Fibroblast of skin of left biceps (primary cell): Measurements from ENCODE around the gene PXN.
A peak's percentile ranks its signal among the peaks of the same experiment; 100 is the strongest.
"Not testable (repeated sequence)": the region's sequence is repeated elsewhere in the genome, so short reads cannot be mapped to it uniquely, and the experiment has no call there.

ENCODE experiments used
- DNase-seq, 2 experiments: peaks; one replicate each; pipeline ENCODE4 v3.0.0-alpha.2; 2013; ENCODE audit warnings: low read depth in 2 of 2

The PXN gene

GRCh38 chr12:120211243-120211903 is 54.2 kb downstream of the PXN start:
- DNase-seq = no peak

DNA sequence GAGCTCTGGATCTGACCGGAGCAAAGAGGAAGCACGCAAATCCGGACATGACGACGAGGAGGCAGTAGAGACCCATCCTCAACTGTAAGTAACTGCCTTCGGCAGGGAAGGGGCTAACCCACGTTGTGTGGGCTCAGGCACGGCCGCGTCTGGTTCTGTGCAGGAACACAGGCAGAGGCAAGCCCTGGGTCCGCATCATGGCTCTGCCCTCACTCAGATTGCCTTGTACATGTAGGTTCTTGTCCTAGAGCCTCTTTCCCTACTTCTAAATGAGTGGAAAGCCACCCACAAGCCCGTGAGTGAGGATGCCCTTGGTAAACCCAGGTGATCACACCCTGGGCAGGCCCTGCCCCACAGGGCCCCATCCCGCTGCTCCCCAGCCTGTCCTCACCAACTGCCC is 55.7 kb downstream of the PXN start:
- no peak for DNase-seq

GRCh38 chr12:120207227-120207626 is 58.3 kb downstream of the PXN start:
- DNase-seq = no peak

- not testable (repeated sequence) for DNase-seq
These were observed 58.7 kb downstream of the PXN start for GRCh38 chr12:120206781-120207180.

- DNase-seq = no peak
These were observed 59.3 kb downstream of the PXN start for GRCh38 chr12:120206228-120206627.

DNA sequence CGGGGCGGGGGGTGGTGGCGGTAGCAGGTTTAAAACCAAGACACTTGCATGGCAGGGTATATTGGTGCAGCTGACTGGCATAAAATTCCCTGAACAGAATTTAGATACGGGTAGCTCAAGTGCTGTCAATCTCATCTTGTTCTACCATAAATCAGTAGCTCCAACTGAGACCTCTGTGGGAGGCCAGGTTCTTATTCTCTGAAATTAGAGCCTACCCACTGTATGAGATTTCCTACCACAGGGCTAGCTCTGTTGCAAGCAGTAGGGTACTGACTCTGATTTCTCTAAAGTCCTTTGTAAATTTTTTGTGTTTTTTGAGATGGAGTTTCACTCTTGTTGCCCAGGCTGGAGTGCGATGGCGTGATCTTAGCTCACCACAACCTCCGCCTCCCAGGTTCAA is 61.4 kb downstream of the PXN start:
- DNase-seq = no peak

- no peak for DNase-seq
These were observed 65.1 kb downstream of the PXN start for GRCh38 chr12:120200364-120200800.

GRCh38 chr12:120199595-120200306 is 65.8 kb downstream of the PXN start:
- DNase-seq = peak in 1 of 2 experiments; percentile 18

DNA sequence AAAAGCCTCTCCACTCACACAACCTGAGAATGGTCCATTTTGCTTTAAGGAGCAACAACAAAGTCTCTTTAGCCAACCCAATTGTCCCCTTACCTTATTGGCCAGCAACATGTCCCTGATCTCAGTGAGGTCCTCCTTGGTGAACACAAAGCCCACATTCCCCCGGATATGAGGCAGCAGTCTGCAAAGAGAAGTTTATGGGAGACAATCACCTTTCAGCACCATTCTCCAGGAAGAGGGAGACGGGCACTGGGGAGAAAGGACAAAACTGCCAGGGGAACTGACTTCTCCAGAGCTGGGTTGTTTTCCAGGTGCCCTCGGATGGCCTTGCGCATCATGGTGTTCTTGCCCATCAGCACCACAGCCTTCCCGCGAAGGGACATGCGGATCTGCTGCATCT is 66.5 kb downstream of the PXN start:
- no peak for DNase-seq

DNA sequence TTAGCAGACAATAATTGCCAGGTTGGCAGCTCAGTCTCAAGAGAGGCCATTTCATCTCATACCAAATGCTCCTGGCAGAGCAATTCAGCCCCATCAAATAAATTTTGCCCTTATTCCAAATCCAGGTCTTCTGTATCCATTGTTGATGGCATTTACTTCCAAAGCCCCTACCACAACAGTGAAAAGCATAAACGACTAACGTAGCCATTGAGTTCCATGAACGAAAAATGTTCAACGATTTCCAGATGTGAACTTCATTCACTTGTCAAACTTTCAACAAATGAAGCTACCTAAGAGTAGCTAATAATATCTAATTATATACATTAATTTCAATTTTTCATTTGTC is 68.0 kb downstream of the PXN start:
- no peak for DNase-seq

DNA sequence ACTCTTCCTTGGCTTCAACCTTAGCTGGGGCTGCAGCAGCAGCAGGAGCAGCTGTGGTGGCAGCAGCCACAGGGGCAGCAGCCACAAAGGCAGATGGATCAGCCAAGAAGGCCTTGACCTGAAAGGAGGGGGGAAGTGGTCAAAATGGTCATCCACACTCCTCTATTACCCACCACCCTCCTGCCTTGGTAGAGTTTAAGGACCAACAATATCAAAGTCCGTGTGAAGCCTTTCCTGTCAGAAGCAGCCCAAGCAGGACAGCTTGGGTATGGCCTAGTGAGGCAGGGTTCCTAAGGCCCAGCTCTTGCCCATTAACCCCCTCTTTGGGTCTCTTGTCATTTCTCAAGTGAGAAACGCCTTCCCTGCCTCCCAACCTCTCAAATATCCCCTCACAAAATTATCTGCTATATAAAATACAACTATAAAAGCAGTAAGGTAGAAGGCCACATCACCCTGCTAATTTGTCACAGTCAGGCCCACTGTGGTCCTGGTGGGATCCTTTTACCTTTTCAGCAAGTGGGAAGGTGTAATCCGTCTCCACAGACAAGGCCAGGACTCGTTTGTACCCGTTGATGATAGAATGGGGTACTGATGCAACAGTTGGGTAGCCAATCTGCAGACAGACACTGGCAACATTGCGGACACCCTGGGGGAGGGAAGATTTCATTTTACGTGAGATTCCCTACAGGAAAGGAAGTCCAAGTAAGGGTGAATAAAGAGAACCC is 68.6 kb downstream of the PXN start:
- not testable (repeated sequence) for DNase-seq

DNA sequence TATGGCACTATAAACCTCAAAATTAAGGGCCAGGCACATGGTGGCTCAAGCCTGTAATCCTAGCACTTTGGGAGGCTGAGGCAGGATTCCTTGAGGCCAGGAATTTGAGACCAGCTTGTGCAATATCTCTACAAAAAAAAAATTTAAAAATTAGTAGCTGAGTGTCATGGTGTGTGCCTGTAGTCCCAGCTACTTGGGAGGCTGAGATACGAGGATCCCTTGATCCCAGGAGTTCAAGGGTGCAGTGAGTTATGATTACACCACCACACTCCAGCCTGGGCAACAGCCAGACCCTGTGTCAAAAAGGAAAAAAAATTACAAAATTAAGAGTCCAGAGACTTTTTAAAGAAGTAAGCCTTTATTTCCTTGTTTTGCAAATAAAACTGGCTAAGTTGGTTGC is 69.2 kb downstream of the PXN start:
- no peak for DNase-seq

DNA sequence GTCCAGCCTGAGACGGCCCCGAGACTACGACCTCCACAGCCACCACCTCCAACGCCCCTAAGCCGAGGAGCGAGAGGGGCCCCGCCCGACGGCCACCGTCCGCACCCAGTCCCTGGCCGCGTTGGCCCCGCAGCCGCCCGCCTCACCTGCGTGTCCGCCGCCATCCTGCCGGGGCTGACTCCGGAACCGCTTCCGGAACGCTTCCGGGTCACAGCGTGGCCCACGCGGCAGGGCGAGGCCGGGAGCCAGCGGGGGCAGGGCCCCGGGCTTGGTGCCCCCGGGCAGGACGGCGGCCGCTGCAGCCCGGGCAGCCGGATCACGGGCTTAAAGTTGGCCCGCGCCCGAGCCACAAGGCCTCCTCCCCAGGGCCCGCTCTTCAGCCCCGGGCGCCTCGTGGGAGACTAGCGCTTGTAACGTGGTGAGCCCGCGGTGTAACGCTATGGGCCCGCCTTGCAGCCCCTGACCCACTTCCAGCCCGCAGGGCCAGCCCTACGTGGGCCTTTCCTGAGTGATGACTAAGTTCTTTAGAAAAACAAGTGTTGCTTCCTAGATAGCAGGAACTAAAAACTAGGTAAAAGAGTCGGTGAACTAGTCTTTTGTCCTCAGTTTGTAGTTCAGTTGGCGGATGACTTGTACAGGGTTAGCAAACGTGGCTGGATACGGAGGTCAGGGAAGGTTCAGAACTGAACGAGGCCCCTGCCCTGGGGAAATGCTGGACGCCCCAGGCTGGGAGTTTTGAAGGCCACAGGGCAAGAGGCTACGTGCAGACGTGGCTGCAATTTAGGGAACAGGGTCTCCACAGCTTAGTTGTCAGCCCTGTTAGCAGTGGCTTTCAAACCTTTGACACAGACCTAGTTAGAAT is 70.8 kb downstream of the PXN start, which contains the start of gene GCN1:
Gene GCN1, minus strand, starts transcription at position 182 of the 862 bp plus-strand sequence. Its CDS starts 18 bp downstream, at position 164.
- DNase-seq = peak; percentile 47 to 51

GRCh38 chr12:120194226-120194533 is 71.3 kb downstream of the PXN start:
- DNase-seq = no peak

DNA sequence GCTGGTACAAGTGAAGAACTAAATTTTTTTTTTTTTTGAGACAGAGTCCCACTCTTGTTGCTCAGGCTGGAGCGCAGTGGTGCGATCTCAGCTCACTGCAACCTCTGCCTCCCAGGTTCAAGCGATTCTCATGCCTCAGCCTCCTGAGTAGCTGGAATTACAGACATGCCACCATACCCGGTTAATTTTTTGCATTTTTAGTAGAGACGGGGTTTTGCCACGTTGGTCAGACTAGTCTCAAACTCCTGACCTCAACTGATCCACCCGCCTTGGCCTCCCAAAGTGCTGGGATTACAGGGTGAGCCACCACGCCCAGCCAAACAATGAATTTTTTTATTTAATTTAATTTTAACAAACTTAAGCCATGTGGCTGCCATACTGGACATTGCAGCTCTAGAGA is 72.2 kb downstream of the PXN start:
- not testable (repeated sequence) for DNase-seq

GRCh38 chr12:120190985-120191480 is 74.5 kb downstream of the PXN start:
- no peak for DNase-seq

GRCh38 chr12:120190386-120190785 is 75.1 kb downstream of the PXN start:
- no peak for DNase-seq

DNA sequence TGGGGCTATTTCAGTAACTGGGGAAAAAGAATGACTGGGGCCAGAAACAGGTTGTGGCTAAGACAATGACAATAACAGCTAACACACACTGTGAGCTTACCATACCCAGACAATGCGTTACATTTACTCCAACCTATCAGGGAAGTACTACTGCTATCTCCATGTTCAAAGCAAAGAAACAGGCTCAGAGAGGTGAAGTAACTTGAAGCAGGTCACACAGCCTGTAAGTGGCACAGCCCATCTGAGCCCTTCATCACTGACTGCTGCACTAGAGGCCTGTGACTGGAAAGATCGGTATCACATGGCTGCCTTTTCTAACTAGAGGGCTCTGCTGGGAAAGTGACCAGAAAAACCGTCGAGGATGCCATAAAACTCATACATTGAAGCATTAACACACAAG is 78.9 kb downstream of the PXN start:
- no peak for DNase-seq

GRCh38 chr12:120183211-120183631 is 82.3 kb downstream of the PXN start:
- DNase-seq = no peak

DNA sequence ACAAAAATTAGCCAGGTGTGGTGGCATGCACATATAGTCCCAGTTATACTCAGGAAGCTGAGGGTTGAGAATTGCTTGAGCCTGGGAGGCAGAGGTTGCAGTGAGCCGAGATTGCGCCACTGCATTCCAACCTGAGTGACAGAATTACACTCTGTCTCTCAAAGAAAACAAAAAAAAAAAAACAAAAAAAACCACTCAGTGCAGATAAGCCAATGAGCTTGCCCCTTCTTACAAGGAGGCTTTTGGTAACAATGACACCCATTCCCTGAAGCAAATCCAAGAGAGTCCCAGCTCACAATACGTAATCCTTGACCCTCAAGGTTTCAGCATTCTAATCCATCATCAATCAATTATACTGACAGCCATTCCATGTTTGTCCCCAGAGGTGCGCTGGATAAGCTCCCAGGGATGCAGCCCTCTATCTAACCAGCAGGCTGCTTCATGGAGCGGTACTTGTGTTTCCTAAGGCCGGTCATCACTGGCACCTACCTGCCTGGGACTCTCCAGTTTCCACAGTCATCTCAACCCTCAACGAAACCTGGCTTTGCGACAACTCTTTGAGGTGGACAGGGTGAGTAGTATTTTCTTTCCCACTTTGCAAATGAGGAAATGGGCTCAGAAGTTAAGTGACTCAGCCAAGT is 83.4 kb downstream of the PXN start:
- no peak for DNase-seq

- no peak for DNase-seq
These were observed 84.6 kb downstream of the PXN start for GRCh38 chr12:120180975-120181374.
